NCI-H1048 (cell line): Measurements from ENCODE around the gene THEM4.
"Not testable (repeated sequence)": the region's sequence is repeated elsewhere in the genome, so short reads cannot be mapped to it uniquely, and the experiment has no call there.

Experiments
- DNase-seq: peaks from one replicate; lab custom pipeline; 2025; lab: John Stamatoyannopoulos, UW

Gene THEM4

GRCh38 chr1:151859891-151860293, 49.4 kb downstream of the THEM4 start:
- no peak for DNase-seq

- no peak for DNase-seq
These were observed 50.2 kb downstream of the THEM4 start for GRCh38 chr1:151858886-151859665.

DNA sequence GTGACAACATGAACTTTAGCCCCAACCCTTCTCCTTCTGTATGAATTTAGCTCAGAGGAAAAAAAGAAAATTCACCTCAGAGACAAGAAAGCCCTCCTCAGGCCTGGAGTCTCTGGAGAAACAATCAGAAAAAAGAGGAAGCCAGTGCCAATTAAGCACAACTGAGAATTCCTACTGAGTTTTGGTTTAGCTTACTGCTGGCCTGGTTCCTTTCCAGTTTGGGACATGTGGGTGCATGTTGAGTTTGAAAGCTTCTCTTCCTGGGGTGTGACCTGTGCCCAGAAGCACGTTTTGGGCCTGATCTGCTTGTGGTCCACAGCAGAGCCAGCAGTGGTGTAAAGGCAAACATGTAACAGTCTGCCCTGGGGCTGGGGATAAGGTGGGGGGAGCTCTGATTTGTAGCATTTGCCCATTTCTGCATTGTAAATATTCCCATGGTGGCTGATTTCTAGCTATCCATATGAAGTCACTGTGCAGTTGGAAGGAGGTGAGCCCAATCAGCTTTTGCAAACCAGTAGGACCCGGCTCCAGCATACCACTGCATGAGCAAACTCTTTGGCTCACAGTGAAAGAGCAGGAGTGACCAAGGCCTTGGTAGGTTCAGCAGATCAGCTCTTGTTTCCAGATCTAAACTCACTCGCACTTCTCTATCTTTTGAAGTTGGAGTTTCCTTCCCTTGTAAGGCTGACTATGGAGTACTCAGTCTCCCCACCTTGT, 51.1 kb downstream of the THEM4 start:
- DNase-seq: no peak

GRCh38 chr1:151855933-151856332, 53.4 kb downstream of the THEM4 start:
- DNase-seq: no peak

- DNase-seq: not testable (repeated sequence)
These were observed 53.8 kb downstream of the THEM4 start for GRCh38 chr1:151855516-151855915.

DNA sequence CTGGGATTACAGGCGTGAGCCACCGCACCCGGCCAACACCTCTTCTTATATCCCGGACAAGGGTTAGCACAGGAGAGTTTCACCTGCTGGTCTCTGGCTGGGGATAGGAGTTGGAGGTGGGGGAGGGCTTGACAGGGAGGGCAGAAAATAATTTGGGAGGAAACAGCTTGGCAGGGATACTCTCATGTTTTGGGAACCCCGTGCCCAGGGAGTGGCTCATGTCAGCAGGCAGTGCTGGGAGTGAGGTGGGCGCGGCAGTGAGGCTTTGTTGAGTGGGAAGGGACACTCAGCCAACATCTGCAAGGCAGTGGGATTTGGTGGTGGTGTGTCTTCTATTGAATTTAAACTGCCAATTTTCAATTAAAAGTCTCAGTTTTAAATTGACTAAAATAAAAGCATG, 54.7 kb downstream of the THEM4 start:
- DNase-seq: no peak

DNA sequence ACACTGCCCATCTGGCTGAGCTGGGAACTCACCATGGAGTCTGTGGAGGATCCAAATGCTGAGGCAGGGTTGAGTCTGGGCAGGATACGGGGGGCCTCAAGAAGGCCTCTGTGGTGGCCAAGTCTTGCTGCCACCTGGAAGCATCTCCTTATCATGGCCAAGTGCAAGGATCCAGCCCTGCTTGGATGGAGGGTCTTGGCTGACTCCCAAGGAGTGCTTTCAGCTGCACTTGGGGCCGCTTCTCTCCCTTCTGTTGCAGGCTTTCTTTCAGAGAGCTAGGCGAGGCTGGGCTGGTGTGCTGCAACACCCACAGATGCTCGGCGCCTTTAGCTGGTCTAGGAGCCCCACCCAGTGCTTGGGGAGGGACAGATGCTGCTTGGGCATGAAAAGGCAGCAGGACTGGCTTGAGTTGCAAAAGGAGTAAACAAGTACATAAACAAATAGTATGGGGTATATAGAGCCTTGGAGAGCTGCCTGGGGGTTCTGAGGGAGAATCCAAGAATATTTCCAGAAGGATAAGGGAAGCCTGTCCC, 55.8 kb downstream of the THEM4 start, which contains the start of gene THEM5:
Gene THEM5, minus strand, starts transcription at position 302 of the 533 bp plus-strand sequence. Its CDS starts 147 bp downstream, at position 155.
- no peak for DNase-seq

DNA sequence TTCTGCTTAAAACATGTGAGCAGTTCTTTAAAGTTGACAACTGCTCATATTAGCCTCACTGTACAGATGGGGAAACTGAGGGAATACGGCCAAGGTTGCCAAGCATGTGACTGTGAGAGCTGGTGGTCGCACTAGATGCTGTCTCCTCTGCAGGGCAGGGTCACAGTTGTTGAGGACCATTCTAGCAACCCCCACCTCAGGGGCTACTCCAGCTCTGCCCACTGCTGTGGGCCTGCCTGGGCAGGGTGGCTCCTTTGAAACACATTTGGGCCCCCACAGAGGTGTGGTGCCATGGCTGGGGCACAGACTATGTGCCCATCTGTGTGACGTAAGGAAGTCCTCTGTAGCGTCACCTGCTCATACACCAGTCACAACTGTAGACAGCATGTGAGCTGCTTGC, 56.6 kb downstream of the THEM4 start:
- no peak for DNase-seq

GRCh38 chr1:151851886-151852285, 57.4 kb downstream of the THEM4 start:
- no peak for DNase-seq

- no peak for DNase-seq
These were observed 59.4 kb downstream of the THEM4 start for GRCh38 chr1:151849871-151850270.

DNA sequence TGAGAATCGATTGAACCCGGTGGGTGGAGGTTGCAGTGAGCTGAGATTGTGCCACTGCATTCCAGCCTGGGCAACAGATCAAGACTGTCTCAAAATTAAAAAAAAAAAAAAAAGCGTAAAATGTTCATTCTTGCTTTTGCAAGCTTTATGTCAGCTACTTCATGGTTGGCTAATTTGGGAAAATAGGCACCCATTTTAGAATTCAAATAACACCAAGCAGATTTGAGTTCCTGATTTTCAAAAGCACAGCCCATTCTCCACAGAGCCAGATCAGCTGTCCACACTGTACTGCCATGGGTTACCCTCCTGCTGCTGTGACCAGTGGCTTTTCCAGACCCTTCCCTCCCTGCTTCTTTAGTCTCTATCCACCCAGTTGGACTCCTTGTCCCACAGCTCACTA, 60.2 kb downstream of the THEM4 start:
- DNase-seq: no peak

DNA sequence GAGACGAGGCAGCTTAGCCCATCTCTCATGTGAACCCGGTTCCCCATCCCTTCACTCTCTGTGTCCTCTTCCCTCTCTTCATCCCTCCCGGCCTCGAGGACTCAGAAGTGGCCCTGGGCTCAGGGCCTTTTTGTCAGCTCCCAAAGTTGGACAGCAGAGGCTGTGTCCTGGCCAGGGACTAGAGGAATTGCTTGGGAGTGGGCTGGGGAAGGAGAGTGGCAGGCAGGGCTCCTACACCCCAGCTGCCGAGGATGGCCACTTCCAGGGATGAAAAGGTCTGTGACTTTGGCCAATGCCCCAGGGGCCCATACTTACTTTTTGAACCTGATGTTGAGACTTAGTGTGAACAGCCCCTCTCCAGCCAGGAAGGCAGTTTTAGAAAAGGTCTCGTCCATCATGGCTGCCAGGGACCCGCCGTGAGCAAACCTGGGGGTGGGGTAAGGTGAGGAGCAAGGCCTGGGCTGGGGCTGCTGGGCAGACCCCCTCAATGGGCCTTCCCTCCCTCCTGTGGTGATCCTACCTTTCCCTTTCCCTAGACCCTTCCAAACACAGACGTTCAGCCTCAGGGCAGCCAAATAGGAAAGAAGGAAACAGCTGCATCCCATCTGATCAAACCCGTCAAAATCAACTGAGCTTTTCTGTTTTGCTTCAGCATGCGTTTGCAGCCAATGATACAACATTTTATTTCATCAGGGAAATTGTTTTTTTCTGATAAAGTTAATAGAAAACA, 61.3 kb downstream of the THEM4 start:
- DNase-seq: no peak

- DNase-seq: no peak
These were observed 62.5 kb downstream of the THEM4 start for GRCh38 chr1:151846686-151847237.

DNA sequence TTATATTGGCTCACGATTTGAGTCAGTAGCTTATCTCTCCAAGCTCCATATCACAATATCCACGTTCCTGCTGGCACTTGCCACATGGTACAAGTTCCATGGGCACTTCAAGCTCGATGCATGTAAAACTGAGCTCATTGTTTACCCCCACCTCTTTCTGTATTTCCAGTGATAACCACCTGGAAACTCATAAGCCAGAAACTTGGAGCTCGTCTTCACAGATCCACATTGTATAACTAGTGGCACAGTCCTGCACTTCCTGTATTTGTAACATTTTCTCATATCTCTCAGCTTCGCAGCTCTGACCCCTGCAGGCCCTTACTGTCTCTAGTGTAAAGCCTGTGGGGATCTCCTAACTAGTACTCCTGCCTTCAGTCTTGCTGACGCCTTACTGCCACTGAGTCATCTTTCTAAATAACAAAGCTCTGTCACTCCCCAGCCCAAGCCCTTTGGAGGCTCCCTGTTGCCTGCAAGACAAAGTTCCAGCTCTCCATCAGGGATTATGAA, 63.2 kb downstream of the THEM4 start:
- no peak for DNase-seq

DNA sequence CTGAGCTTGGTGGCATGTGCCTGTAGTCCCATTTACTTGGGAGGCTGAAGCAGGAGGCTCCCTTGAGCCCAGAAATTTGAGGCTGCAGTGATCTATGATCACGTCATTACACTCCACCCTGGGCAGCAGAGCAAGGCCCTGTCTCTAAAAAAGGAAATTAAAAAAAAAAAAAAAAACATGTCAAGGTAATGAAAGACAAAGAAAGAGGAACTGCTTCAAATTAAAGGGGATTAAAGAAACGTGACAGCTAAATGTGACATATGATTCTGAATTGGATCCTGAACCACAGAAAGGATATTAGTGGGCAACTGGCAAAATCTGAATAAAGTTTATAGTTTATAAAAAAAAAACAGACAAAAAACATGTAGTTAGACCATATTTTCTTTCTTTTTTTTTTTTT, 65.9 kb downstream of the THEM4 start:
- no peak for DNase-seq

GRCh38 chr1:151841141-151841540, 68.2 kb downstream of the THEM4 start:
- DNase-seq: no peak

DNA sequence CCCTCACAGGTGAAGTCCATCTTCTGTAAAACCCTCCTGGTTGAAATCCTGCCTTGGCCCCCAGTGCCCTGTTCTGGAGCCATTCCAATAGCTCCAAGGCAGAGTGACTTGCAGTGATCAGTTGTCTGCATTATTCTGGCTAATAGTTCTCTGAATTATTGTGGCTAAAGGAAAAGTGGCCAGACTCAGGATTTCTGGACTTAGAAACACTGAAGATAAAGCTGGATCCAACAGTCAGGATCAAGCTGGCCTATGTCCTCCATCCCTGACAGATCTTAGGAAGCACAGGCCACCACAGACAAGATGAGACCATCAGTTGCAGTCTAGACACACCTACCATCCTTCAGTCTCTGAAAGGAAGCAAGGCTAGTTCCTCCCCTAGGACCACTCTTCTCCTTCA, 68.9 kb downstream of the THEM4 start:
- DNase-seq: no peak

GRCh38 chr1:151839457-151840403, 69.6 kb downstream of the THEM4 start, which contains the start of gene C2CD4D:
Gene C2CD4D (minus strand): TSS chr1:151839820. CDS start chr1:151838989, 831 bp downstream.
- DNase-seq: peak; percentile 60

GRCh38 chr1:151839082-151839412, 70.3 kb downstream of the THEM4 start:
- no peak for DNase-seq

DNA sequence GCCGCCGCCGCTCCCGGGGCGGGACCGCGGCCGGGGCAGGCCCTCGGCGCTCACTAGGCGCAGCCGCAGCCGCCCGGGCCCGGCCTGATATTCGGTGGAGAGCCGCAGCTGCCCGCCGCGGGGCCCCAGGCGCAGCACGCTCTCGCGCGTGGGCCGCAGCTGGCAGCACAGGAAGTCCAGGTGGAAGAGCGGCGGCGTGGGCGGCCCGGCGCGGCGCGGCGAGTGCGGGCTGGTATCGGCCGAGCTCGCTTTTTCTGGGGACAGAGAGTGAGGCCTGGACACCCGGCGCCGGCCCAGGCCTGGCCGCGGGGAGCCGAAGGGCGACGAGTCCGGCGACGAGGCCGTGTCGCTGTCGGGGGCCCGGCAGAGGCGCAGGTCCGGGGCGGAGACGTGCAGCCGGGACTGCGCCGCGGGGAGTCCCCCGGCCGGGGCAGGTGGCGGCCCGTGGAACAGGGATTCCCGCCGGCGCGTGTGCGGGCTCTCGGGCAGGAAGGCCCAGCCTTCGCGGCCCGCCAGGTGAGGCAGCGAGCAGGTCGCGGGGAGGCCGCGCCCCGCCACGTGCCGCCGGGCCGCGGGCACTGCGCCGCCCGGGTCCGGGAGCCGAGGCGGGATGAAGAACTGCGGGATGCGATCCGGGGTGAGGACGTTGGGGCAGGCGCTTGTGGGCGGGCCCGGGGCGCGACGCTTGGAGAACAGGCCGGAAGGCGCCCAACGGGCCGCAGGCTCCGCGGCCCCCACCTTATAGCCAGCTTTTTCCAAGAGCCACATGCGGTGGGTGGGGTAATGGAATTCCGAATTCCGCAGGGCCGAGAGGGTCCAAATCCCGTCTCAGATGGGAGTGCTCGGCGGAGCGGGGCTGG, 70.9 kb downstream of the THEM4 start:
- DNase-seq: no peak
